ENCODE results near the gene DDX10. TPM values are rescaled to one million over a fixed set of nuclear protein-coding genes. Genes with fewer than 3 reads are reported as not detected.
"Not testable (repeated sequence)": the region's sequence is repeated elsewhere in the genome, so short reads cannot be mapped to it uniquely, and the experiment has no call there.

The DDX10 gene
- total RNA-seq, 4 donors from 2014 or later: 27.9 to 511 (median 31.5) TPM

DNA sequence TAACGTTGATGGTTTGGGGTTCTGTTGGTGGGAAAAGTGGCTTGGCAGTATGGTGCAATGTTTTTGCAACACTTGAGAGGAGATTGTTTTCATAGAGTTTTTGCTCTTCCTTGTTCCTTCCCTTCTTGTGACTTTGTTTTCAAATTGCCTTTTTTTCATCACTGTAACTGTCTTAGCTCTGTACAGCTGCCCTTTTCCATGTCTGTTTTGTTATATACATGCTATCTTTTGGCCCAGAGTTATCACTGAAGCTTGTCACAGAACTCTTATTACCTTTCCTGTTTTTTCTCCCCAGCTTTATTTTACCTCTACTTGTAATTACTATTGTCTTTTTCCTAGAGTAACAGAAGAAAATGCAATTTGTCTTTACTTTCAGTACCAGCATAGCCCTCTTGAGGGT lies 154.1 kb downstream of the DDX10 start:
- intact Hi-C loops (cut with DNase I; ENCODE audit: low total_unique reads): no loop called here
- H3K27ac ChIP-seq: no peak overlapping the region
- no peak for DNase-seq
- no peaks in the 10 kb centered on the region for H3K4me1 ChIP-seq
- no peaks in the 10 kb centered on the region for H3K9me3 ChIP-seq
- TF ChIP-seq POLR2A (IDR thresholded peaks at IDR 0.05): no peak
- no peaks in the 10 kb centered on the region for H3K27me3 ChIP-seq
- no peak overlapping the region for H3K4me3 ChIP-seq
- H3K36me3 ChIP-seq: no peaks in the 10 kb centered on the region

DNA sequence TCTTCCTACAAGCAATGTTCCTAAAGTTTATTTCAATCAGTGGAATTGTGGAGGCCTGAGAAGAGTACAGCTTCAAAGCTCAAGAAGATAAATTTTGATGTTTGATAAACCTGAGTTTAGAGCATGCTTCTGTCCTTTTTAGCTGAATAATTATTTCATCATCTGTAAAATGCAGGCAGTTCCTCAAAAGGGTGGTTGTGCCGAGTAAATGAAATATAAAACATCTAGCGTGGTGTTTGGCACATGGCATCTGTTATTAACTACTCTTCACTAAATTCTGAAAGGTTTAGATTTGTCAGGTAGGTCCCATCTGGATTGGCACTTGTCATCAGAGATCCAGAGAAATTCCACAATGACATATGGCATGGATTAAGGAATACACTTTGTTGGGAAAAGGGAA lies 155.1 kb downstream of the DDX10 start:
- no peaks in the 10 kb centered on the region for H3K4me1 ChIP-seq
- no peak overlapping the region for H3K27ac ChIP-seq
- TF ChIP-seq, protein P1, sequence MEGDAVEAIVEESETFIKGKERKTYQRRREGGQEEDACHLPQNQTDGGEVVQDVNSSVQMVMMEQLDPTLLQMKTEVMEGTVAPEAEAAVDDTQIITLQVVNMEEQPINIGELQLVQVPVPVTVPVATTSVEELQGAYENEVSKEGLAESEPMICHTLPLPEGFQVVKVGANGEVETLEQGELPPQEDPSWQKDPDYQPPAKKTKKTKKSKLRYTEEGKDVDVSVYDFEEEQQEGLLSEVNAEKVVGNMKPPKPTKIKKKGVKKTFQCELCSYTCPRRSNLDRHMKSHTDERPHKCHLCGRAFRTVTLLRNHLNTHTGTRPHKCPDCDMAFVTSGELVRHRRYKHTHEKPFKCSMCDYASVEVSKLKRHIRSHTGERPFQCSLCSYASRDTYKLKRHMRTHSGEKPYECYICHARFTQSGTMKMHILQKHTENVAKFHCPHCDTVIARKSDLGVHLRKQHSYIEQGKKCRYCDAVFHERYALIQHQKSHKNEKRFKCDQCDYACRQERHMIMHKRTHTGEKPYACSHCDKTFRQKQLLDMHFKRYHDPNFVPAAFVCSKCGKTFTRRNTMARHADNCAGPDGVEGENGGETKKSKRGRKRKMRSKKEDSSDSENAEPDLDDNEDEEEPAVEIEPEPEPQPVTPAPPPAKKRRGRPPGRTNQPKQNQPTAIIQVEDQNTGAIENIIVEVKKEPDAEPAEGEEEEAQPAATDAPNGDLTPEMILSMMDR (IDR thresholded peaks at IDR 0.05): no peak
- TF ChIP-seq POLR2A (IDR thresholded peaks at IDR 0.05): no peak
- no peak overlapping the region for H3K4me3 ChIP-seq
- intact Hi-C loops (cut with DNase I; ENCODE audit: low total_unique reads): no loop called here
- no peaks in the 10 kb centered on the region for H3K36me3 ChIP-seq
- no peaks in the 10 kb centered on the region for H3K27me3 ChIP-seq
- no peak for DNase-seq
- H3K9me3 ChIP-seq: no peaks in the 10 kb centered on the region

DNA sequence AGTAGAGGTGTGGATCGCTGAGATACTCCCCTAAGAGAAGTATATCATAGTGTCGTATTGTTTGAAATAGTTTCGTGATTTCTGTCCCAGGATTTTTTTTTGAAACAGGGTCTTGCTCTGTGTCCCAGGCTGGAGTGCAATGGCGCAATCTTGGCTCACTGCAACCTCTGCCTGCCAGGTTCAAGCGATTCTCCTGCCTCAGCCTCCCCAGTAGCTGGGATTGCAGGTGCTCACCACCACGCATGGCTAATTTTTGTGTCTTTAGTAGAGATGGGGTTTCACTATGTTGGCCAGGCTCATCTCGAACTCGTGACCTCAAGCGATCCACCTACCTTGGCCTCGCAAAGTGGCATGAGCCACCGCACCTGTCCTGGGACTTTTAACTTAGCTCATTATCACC lies 159.1 kb downstream of the DDX10 start:
- intact Hi-C loops (cut with DNase I; ENCODE audit: low total_unique reads); H3K4me3 ChIP-seq; DNase-seq; H3K36me3 ChIP-seq; H3K4me1 ChIP-seq; H3K27me3 ChIP-seq; H3K27ac ChIP-seq; H3K9me3 ChIP-seq: not testable (repeated sequence)

DNA sequence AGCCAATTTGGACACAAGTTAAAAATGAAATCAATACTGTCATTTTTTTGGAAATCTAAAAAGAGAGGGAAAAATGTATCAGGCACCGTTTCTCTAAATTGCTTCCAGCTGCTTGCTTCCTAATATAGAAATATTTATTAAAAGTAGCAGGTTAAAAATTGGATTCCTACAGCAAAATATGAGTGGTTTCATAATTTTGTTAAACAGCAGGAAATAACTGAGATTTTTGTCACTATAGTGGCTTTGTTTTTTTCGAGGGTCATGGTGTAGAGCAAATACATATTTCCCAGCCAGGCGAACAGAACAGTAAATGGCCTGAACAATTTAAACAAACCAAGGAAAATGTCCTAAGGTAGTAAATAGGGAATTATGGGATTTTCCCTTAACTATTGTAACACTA lies 159.7 kb downstream of the DDX10 start:
- Histone ChIP-seq H3K9me3 (no peaks in the 10 kb centered on the region), H3K27me3 (no peaks in the 10 kb centered on the region), H3K4me3 (no peak overlapping the region), H3K27ac (no peak overlapping the region), H3K36me3 (no peaks in the 10 kb centered on the region), H3K4me1 (no peaks in the 10 kb centered on the region)
- DNase-seq: no peak
- TF ChIP-seq, protein P1 (IDR thresholded peaks at IDR 0.05): no peak
- TF ChIP-seq POLR2A (IDR thresholded peaks at IDR 0.05): no peak
- intact Hi-C loops (cut with DNase I; ENCODE audit: low total_unique reads): no loop called here

DNA sequence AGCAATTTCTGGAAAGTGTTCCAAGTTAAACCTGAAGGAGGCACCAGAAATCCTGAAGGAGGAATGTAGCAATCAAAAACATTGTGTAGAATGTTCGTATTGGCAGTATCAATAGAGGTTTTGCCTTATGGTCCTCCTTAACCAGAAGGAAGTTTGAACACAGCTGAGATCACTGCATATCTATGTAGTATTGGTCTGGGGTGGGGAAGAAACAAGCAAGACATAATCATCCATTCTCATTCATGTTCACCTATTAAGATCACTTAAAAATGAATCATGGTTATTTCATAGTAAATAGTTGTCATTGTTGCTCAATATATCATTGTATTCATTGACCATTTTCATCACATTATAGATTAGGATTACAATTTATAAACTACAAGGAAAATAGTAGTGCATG lies 160.5 kb downstream of the DDX10 start:
- Histone ChIP-seq H3K27me3 (no peaks in the 10 kb centered on the region), H3K4me1 (no peaks in the 10 kb centered on the region), H3K9me3 (no peaks in the 10 kb centered on the region), H3K27ac (no peak overlapping the region), H3K4me3 (no peak overlapping the region), H3K36me3 (no peaks in the 10 kb centered on the region)
- no peak for DNase-seq
- intact Hi-C loops (cut with DNase I; ENCODE audit: low total_unique reads): no loop called here
- TF ChIP-seq, protein P1 (IDR thresholded peaks at IDR 0.05): no peak
- no peak for TF ChIP-seq POLR2A (IDR thresholded peaks at IDR 0.05)

DNA sequence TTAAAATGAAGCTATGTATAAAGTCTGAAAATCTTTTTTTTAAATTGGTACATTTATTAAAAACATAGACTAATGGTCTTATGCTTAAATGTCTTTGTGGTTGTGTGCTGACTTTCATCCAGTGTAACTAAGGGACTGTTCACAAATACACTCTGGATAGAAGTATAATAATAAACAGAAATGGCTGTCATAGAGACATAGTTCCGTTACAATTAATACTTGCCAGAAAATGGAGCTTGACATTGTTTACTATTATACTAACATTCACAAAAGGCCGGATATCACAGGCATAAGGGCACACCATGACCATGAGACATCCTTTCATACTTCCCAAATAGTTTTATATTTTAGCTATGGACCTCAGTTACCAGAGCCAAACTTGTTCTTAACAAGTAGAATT lies 161.3 kb downstream of the DDX10 start:
- Histone ChIP-seq H3K9me3 (no peaks in the 10 kb centered on the region), H3K4me3 (no peak overlapping the region), H3K36me3 (no peaks in the 10 kb centered on the region), H3K27ac (no peak overlapping the region), H3K4me1 (no peaks in the 10 kb centered on the region), H3K27me3 (no peaks in the 10 kb centered on the region)
- TF ChIP-seq, protein P1 (IDR thresholded peaks at IDR 0.05): no peak
- TF ChIP-seq POLR2A (IDR thresholded peaks at IDR 0.05): no peak
- intact Hi-C loops (cut with DNase I; ENCODE audit: low total_unique reads): no loop called here
- no peak for DNase-seq

Data from uterus (tissue), 4 donors.